Measurements from ENCODE around the gene FARS2.

The FARS2 gene

GRCh38 chr6:5238336-5238735 is 23.0 kb upstream of the FARS2 start:
- no peak for TF ChIP-seq CTCF (conservative IDR thresholded peaks at IDR 0.05)
- no peak for TF ChIP-seq ZFX (IDR thresholded peaks at IDR 0.05)
- H3K27ac ChIP-seq, result no peak overlapping the region

- TF ChIP-seq ZFX (IDR thresholded peaks at IDR 0.05) (no peak), CTCF (conservative IDR thresholded peaks at IDR 0.05) (no peak)
Observed at GRCh38 chr6:5241252-5241651, 20.1 kb upstream of the FARS2 start.

GRCh38 chr6:5243069-5243468 is 18.2 kb upstream of the FARS2 start:
- no peak for TF ChIP-seq ZFX (IDR thresholded peaks at IDR 0.05)
- TF ChIP-seq CTCF (conservative IDR thresholded peaks at IDR 0.05), result no peak
- no peak overlapping the region for H3K27ac ChIP-seq

More at GRCh38 chr6:5241252-5241651, 20.1 kb upstream of the FARS2 start:
- H3K27ac ChIP-seq, result no peak overlapping the region

- H3K27ac ChIP-seq, result no peak overlapping the region
- TF ChIP-seq CTCF (conservative IDR thresholded peaks at IDR 0.05), result no peak
- TF ChIP-seq ZFX (IDR thresholded peaks at IDR 0.05), result no peak
Observed at GRCh38 chr6:5246141-5247097, 14.9 kb upstream of the FARS2 start.

- TF ChIP-seq ZFX (IDR thresholded peaks at IDR 0.05), result no peak
- TF ChIP-seq CTCF (conservative IDR thresholded peaks at IDR 0.05), result no peak
- no peak overlapping the region for H3K27ac ChIP-seq
Observed at GRCh38 chr6:5247201-5247600, 14.1 kb upstream of the FARS2 start.

GRCh38 chr6:5248302-5249098 is 12.8 kb upstream of the FARS2 start:
- H3K27ac ChIP-seq, result no peak overlapping the region
- no peak for TF ChIP-seq CTCF (conservative IDR thresholded peaks at IDR 0.05)
- no peak for TF ChIP-seq ZFX (IDR thresholded peaks at IDR 0.05)
